GM12891 (cell line): Measurements from ENCODE around the gene SLC27A1.

Experiments used
- POLR2A ChIP-seq: IDR thresholded peaks from 2 replicates; pipeline ENCODE4 v1.6.1; 2011; ENCODE audit warnings: low read depth, low read length, control low read depth
- TAF1 ChIP-seq: IDR thresholded peaks from 2 replicates; pipeline ENCODE4 v1.6.1; 2011; ENCODE audit warnings: low read depth, low read length, control low read depth

GRCh38 chr19:17441241-17442021, 28.9 kb upstream of the SLC27A1 start:
- TF ChIP-seq TAF1: no peak
- no peak for TF ChIP-seq POLR2A
